Adipose tissue (tissue), 3 donors: ENCODE data around the gene F10. TPM values are rescaled to one million over a fixed set of nuclear protein-coding genes. Genes with fewer than 3 reads are reported as not detected.

ENCODE experiments used
- H3K27ac ChIP-seq: one replicate; pipeline ENCODE4 v1.5.1; 2013; ENCODE audit warnings: low read depth, low read length
- WGBS, 3 donors: extraction: QIAGEN DNeasy Blood & Tissue Kit; methylation state at CpG; one replicate each; pipeline ENCODE4 v1.1.7; 2013; 5-methylcytosine and 5-hydroxymethylcytosine counted together
- polyA plus RNA-seq, 3 donors: library from polyadenylated mRNA; stranded (reverse); fragments of 200-250 nt; gene quantifications; one replicate each; pipeline ENCODE4 v1.2.3, GENCODE V29; 2013
- donor health status: healthy with polysubstance abuse.
- donor health status: Bipolar disorder and iron deficiency.
- donor health status: healthy.

F10 gene
- polyA plus RNA-seq, 3 donors, result 3.8 to 19.5 (median 8.3) TPM

DNA sequence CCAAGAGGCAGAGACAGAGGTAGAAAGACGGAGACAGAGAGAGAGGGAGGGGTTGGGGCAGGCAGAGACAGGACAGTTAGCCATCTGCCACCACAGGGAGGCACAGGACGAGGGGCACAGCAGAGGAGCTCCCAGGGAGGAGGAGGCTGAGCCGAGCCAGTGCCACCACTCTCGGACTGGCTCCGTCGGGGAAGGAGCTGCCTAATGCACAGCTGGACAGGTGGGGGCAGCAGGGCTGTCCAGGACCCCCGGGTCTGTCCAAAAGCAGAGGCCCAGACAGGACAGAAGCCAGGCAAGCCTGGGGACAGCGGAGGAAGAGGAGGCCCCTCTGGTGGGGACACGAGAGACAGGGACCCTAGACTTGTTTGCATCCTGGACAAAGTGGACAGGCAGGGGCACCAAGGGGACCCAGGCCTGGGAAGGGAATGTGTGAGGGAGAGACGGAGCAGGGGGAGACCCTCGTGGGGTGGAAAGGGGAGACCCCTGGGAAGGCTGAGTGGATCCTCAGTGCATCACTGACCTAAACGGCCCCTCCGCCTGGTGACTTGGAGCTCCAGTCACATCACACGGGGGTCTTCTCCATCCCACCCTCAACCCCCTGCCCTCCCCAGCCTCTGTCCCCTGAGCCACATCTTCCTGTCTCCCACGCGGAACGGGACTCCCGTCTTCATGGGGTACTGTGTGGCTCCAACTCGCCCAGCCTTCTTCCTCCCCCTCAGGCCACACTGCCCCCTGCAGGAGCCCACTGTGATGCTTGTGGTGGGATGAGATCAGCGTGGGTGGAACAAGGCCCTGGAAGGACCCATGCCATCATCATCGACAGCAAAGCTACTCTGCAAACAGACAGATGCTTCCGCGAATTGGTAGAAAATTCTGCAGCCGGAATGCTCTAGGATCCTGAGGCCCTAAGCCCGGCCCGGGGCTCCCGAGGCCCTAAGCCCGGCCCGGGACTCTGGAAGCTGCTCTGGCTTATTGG, 915 bp downstream of the F10 start:
- 66 to 85% (median 79%) methylated on average over 29 of the region's 29 CpGs for WGBS, 3 donors
- H3K27ac ChIP-seq, result no peak overlapping the region

- whole genome bisulfite sequencing, 3 donors, result 87 to 93% (median 90%) methylated on average over 17 to 19 of the region's 19 CpGs
- H3K27ac ChIP-seq, result no peak overlapping the region
These were observed 1.8 kb downstream of the F10 start for GRCh38 chr13:113124211-113124970.

DNA sequence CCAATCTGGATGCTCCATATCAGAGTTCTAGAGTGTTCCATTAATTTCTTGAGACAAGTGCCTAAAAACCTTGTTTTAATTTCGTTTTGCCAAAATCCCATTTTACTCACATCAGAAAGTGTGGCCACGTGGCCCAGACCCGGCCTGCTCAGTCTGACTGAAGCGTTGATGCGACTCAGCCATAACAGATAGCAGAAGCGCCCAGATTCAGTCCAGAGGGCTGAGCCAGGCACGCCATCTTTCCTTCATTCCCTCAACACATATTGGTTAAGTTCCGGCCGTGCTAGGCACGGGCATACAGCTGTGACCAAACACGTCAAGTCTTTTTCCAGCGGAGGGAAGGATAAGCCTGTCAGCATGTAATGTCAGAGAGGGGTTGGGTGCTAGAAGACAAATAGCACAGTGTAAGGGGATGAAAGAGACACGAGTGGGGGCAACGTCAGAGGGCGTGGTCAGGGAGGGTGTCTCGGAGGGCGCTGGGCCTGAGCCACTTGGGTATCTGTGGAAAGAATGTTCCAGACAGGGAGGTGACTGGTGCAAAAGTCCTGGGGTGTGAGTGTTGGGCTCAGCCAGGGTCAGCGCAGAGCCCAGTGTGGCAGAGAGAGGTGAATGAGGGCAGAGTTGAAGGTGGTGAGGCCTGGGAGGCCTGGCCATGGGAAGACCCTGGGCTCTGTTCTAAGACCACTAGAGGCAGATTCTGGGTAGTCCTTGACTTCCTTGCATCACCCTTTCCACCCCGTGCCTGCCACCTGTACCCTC, 3.1 kb downstream of the F10 start:
- no peak overlapping the region for H3K27ac ChIP-seq
- 87 to 91% (median 90%) methylated on average over 19 of the region's 19 CpGs for WGBS, 3 donors

GRCh38 chr13:113126265-113127150, 3.9 kb downstream of the F10 start:
- H3K27ac ChIP-seq, result no peak overlapping the region
- WGBS, 3 donors, result 83 to 87% (median 86%) methylated on average over 18 of the region's 18 CpGs

- WGBS, 3 donors, result 65 to 75% (median 69%) methylated on average over 27 of the region's 27 CpGs
- no peak overlapping the region for H3K27ac ChIP-seq
These were observed 6.9 kb downstream of the F10 start for GRCh38 chr13:113129480-113129879.

DNA sequence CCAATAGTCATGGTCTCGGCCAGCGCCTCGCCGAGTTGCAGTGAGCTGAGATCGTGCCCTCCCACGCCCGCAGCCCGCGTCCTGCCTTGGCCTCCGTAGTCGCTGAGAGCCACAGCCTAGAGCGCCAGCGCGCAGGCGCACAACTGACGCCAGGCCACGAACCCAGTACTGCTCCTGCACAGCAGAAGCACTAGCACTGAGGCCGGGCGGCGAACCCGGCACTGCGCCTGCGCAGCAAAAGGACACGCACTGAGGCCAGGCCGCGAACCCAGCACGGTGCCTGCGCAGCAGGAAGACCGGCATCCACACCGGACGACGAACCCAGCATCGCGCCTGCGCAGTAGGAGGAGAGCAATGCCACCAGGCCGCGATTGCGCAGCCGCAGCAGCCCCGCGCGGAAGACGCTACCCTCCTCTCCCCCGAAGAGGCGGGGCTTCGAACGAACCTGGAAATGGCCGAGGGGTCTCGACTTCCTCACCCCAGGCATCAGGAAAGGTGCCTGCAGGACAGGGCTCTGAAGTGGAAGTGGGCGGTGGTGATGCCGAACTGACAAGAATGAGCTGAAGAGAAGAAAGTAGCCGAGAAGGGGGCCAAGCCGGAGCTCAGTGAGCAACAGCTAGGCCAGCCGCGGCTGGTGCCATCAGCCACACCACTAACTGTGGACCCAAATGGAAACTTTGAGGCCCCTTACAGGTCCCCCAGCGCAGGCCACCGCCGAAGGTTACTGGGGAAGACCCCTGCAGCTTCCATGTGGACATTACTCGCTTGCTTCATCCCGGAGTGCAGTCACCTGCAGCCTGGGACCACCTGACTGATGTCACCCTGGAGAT, 7.5 kb downstream of the F10 start:
- 33 to 46% (median 39%) methylated on average over 56 to 60 of the region's 60 CpGs for WGBS, 3 donors

DNA sequence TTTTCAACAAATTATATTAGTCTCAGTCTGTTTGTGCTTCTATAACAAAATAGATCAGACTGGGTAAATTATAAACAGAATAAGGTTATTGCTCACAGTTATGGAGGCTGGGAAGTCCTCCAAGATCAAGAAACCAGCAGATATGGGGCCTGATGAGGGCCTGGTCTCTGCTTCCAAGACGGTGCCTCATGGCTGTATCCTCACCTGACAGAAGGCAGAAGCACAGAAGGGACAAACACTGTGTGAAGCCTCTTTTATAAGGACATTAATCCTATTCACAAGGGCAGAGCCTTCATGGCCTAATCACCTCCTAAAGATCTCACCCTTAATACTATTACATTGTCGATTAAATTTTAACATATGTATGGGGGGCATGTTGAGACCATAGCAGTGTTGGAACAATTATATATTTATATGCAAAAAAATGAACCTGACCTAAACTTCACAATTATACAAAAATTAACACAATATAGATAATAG, 12.7 kb downstream of the F10 start:
- WGBS, 3 donors, result 85 to 90% (median 89%) methylated on average over 2 of the region's 2 CpGs
- H3K27ac ChIP-seq, result no peak overlapping the region

More for the DNA sequence above, 7.5 kb downstream of the F10 start:
- H3K27ac ChIP-seq, result no peak overlapping the region

DNA sequence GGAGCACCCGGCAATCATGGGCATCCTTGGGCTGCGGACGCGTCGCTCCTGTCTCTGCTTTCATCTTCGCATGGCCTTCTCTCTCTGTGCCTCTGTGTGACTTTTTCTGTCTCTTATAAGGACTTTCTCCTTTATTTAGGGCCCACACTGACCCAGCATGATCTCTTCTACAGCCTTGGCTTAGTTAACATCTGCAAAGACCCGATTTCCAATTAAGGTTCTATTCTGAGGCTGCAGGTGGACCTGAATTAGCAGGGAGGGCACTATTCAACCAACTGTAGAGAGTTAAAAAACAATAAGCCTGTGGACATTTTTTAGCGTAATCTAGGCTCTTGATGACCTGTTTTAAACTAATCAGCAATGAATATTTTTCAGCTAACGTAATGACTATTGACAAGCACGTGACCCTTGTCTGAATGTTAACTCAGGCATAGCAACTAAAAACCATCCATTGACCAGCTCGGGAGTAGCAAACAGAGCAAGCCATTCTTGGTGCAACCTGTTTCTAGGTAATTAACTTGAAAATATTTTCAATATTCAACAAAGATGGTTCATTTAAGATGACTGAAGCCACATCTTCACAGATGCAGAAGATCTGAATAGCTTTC, 15.2 kb downstream of the F10 start:
- H3K27ac ChIP-seq, result no peak overlapping the region
- WGBS, 3 donors, result 72 to 89% (median 87%) methylated on average over 11 of the region's 11 CpGs

DNA sequence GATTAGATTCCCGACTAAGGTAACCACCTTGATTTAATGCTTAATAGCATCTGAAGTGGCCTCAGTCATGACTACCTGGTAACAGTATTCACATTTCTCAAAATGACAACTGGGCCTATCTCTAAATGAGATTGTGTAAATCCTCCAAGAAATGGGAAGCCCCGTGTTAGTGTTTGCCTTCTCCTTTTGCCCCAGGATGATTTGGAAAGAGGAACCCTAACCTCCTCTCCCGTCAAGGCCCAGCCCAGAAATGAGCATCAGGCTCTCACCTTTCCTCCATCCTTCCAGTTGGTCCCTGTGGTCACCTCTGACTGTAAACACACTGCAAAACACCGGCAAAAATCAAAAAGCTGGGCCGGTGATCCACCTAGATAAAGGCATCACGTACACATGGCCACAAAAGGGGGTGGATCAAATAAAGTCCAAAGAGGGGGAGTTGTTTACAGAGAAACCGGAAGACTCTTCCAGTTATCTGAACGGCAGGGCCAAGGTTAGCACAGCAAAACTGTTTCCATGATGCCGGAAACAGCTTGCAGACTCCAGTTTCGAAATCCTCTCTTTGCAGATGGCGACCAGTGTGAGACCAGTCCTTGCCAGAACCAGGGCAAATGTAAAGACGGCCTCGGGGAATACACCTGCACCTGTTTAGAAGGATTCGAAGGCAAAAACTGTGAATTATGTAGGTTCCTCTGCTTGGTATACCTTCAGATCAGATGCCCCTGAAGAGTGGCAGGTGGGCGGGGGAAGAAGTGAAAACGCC, 16.4 kb downstream of the F10 start:
- 71 to 75% (median 72%) methylated on average over 16 of the region's 16 CpGs for WGBS, 3 donors
- H3K27ac ChIP-seq, result no peak overlapping the region

- no peak overlapping the region for H3K27ac ChIP-seq
- 81 to 88% (median 85%) methylated on average over 5 of the region's 5 CpGs for WGBS, 3 donors
These were observed 17.0 kb downstream of the F10 start for GRCh38 chr13:113139577-113139976.

DNA sequence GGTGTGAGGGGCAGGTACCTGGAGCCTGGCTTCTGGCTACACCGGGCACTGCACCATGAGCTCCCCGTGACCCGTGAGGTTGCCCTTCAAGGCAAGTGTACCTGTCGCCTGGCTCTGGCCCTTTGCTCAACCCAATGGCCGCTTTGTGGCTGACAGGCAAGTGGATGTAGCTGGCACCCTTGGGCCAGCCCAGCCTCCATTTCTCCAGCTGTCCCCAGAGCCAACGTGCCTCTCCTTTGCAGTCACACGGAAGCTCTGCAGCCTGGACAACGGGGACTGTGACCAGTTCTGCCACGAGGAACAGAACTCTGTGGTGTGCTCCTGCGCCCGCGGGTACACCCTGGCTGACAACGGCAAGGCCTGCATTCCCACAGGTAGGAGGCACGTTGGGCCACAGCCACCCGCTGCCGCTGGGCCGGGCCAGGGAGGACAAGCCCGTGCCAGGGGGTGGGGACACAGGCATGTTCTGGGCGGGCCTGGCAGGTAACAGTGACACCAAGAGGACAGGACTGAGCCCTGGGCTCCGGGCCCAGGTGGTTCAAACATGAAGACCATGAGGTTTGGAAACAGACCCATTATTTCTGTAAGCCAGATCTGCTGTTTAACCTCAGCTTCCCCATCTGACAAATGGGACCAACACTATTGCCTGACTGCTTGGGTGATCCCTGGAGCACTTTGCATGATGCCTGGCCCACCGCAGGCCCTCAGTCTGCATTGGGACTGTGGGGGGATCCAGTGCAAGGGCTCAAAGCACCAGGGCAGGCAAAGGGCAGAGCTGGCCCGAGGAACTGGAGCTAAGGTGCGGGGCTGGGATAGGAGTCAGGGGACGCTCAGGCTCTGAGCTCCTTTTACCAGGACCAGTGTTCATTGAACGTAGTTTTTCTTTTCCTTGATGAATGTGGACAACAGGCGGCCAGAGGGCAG, 18.3 kb downstream of the F10 start:
- H3K27ac ChIP-seq, result no peak overlapping the region
- 92 to 93% (median 93%) methylated on average over 26 of the region's 26 CpGs for WGBS, 3 donors

- H3K27ac ChIP-seq, result no peak overlapping the region
- WGBS, 3 donors, result 84 to 89% (median 86%) methylated on average over 14 to 18 of the region's 18 CpGs
These were observed 19.0 kb downstream of the F10 start for GRCh38 chr13:113141601-113141970.

GRCh38 chr13:113142876-113143275, 20.3 kb downstream of the F10 start:
- no peak overlapping the region for H3K27ac ChIP-seq
- 68 to 84% (median 76%) methylated on average over 7 of the region's 7 CpGs for WGBS, 3 donors

DNA sequence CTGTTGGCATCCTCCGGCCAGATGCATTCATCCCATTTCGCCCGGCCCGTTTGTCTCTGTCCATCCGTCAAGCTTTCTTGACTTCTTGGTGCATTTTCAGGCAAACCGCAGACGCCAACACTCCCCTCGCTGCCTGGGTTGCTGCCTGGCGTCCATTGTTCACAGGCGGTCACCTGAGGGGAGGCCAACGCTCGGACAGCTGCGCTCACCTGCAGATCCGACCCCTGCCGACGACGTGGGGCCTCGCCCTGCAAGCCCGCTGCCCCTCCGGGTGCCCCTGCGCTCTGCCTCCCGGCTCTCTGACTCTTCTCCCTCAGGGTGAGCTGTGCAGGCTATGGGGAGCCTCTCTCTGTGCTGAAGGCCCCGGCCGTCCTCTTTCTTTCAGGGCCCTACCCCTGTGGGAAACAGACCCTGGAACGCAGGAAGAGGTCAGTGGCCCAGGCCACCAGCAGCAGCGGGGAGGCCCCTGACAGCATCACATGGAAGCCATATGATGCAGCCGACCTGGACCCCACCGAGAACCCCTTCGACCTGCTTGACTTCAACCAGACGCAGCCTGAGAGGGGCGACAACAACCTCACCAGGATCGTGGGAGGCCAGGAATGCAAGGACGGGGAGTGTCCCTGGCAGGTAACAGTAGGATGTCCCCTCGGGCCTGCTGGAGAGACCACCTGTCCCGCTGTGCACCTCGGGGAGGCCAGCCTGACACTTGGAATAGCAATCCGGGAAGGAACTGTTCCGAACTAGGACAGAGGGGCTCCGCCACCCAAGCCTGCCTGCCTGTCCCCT, 21.1 kb downstream of the F10 start:
- 87 to 89% (median 87%) methylated on average over 39 of the region's 39 CpGs for WGBS, 3 donors
- no peak overlapping the region for H3K27ac ChIP-seq
